GM23338 (cell line): ENCODE results near the gene RELL1. TPM values are rescaled to one million over a fixed set of nuclear protein-coding genes. Genes with fewer than 3 reads are reported as not detected.

ENCODE experiments used
- ATAC-seq: fragments of 200-7000 bp; cut with Tn5 transposase; 3 replicates; pipeline ENCODE4 v1.9.1; 2020
- DNase-seq: peaks from one replicate; pipeline ENCODE4 v3.0.0-alpha.2; 2015; ENCODE audit warnings: low spot score
- H2AFZ ChIP-seq: fragments of 200-600 bp; sonication (generic); 2 replicates; pipeline ENCODE4 v1.8.0; 2016; ENCODE audit warnings: antibody characterized with exemption, mild to moderate bottlenecking, moderate library complexity
- H3F3A ChIP-seq: fragments of 200-600 bp; sonication (generic); replicated peaks from 2 replicates; pipeline ENCODE4 v1.8.0; 2017; ENCODE audit warnings: antibody characterized with exemption, mixed run types, low read depth
- H3K27ac ChIP-seq: fragments of 200-600 bp; sonication (generic); 2 replicates; pipeline ENCODE4 v1.6.1; 2016; ENCODE audit warnings: low read depth
- H3K27me3 ChIP-seq: fragments of 200-600 bp; sonication (generic); 2 replicates; pipeline ENCODE4 v1.8.0; 2016; ENCODE audit warnings: mild to moderate bottlenecking, mixed run types, moderate library complexity; ENCODE audit not compliant: insufficient read depth
- H3K36me3 ChIP-seq: fragments of 200-600 bp; sonication (generic); 2 replicates; pipeline ENCODE4 v1.8.0; 2016; ENCODE audit warnings: mild to moderate bottlenecking; ENCODE audit not compliant: insufficient read depth
- H3K4me1 ChIP-seq: fragments of 200-600 bp; sonication (generic); 2 replicates; pipeline ENCODE4 v1.8.0; 2016; ENCODE audit warnings: mild to moderate bottlenecking, moderate library complexity; ENCODE audit not compliant: insufficient read depth
- H3K4me2 ChIP-seq: fragments of 200-600 bp; sonication (generic); 2 replicates; pipeline ENCODE4 v1.7.1; 2017; ENCODE audit warnings: mixed run types
- H3K4me3 ChIP-seq: fragments of 200-600 bp; sonication (generic); 2 replicates; pipeline ENCODE4 v1.6.1; 2016; ENCODE audit warnings: mixed run types
- H3K79me2 ChIP-seq: fragments of 200-600 bp; sonication (generic); replicated peaks from 2 replicates; pipeline ENCODE4 v1.8.0; 2017; ENCODE audit warnings: mild to moderate bottlenecking; ENCODE audit not compliant: insufficient read depth
- H3K9me2 ChIP-seq: fragments of 200-600 bp; sonication (generic); 2 replicates; pipeline ENCODE4 v1.8.0; 2017; ENCODE audit not compliant: insufficient read depth
- H4K20me1 ChIP-seq: fragments of 200-600 bp; sonication (generic); replicated peaks from 2 replicates; pipeline ENCODE4 v1.8.0; 2017; ENCODE audit warnings: mild to moderate bottlenecking; ENCODE audit not compliant: insufficient read depth
- H3K27ac Mint-ChIP-seq: 2 replicates; pipeline ENCODE4 v1.8.0; 2020; ENCODE audit warnings: inconsistent platforms, mild to moderate bottlenecking, moderate library complexity, mixed read lengths
- H3K27me3 Mint-ChIP-seq: 3 replicates; pipeline ENCODE4 v1.8.0; 2022; ENCODE audit warnings: low read depth, mild to moderate bottlenecking, moderate library complexity, mixed read lengths, inconsistent platforms; ENCODE audit not compliant: insufficient read depth, poor library complexity
- H3K36me3 Mint-ChIP-seq: 3 replicates; pipeline ENCODE4 v1.8.0; 2021; ENCODE audit warnings: low read depth, mild to moderate bottlenecking, inconsistent platforms, moderate library complexity, mixed read lengths
- H3K4me1 Mint-ChIP-seq: 3 replicates; pipeline ENCODE4 v1.8.0; 2020; ENCODE audit warnings: mild to moderate bottlenecking, inconsistent platforms, mixed read lengths
- H3K4me3 Mint-ChIP-seq: 3 replicates; pipeline ENCODE4 v1.8.0; 2021; ENCODE audit warnings: moderate library complexity, mild to moderate bottlenecking, inconsistent platforms, mixed read lengths
- H3K9me3 Mint-ChIP-seq: 3 replicates; pipeline ENCODE4 v1.8.0; 2020; ENCODE audit warnings: moderate library complexity, mild to moderate bottlenecking, inconsistent platforms, mixed read lengths
- ETS1 ChIP-seq: IDR thresholded peaks from 2 replicates; pipeline ENCODE4 v1.6.1; 2016; ENCODE audit warnings: antibody characterized with exemption
- JUNB ChIP-seq: IDR thresholded peaks from one replicate; pipeline ENCODE4 v1.6.1; 2016; ENCODE audit warnings: antibody characterized with exemption; ENCODE audit not compliant: unreplicated experiment
- POLR2AphosphoS5 ChIP-seq: IDR thresholded peaks from 2 replicates; pipeline ENCODE4 v1.6.1; 2016; ENCODE audit warnings: antibody characterized with exemption, low read depth
- STAT1 ChIP-seq: IDR thresholded peaks from one replicate; pipeline ENCODE4 v1.6.1; 2016; ENCODE audit warnings: antibody characterized with exemption; ENCODE audit not compliant: unreplicated experiment
- ZNF114 ChIP-seq: fragments of 250-450 bp; sonication (Bioruptor Pico); IDR thresholded peaks from 2 replicates; pipeline ENCODE4 v1.5.0; 2020; ENCODE audit warnings: mild to moderate bottlenecking, moderate library complexity
- polyA plus RNA-seq: library from polyadenylated mRNA; unstranded; fragments of >200 nt; fragmentation: Nextera tagmentation; extraction: Ambion mirVana; gene quantifications from 2 replicates; pipeline ENCODE4 v1.2.1, GENCODE V29; 2016
- total RNA-seq: library from RNA; depleted of rRNA; stranded (reverse); fragments of >200 nt; shearing (Covaris generic); gene quantifications from 2 replicates; pipeline ENCODE4 v1.2.3, GENCODE V29; 2014

Gene RELL1
- total and polyA plus RNA-seq, 2 experiments from 2014 or later: 2.8 to 28.5 TPM

DNA sequence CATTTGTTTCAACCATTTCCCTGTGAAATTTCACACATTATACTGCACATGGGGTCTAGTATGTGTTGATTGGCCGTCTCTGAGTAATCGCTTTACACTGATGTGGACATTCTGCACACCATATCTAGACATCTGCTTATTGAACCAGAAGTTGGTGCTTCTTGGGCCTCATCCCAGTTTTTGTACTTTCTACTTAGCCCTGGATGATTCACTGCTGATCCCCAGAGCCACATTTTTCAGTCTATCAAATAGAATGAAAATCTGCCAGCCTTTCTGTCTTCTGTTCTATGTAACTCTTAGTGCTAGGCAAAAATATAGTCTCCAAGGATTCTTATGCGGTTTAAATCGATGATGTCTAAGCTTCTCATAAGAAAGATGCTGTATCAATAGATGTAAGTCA, 40.5 kb upstream of the RELL1 start:
- no peaks in the 10 kb centered on the region; the same call in 1 of the 3 replicates for H3K9me3 Mint-ChIP-seq
- TF ChIP-seq ZNF114 (no peak), JUNB (no peak), POLR2AphosphoS5 (no peak)
- ATAC-seq (no peak), DNase-seq (no peak)
- no peak overlapping the region for H3K27ac Mint-ChIP-seq
- H3K27me3 ChIP-seq: no peaks in the 10 kb centered on the region
- no peak overlapping the region for H3K4me3 Mint-ChIP-seq
- H3K36me3 ChIP-seq: no peaks in the 10 kb centered on the region
- no peaks in the 10 kb centered on the region for H3K79me2 ChIP-seq
- H3K4me3 ChIP-seq: no peak overlapping the region
- H3K4me2 ChIP-seq: no peak overlapping the region
- peaks cover 7% of the 10 kb centered on the region for H3K27me3 Mint-ChIP-seq
- H3K27ac ChIP-seq: no peak overlapping the region
- peaks cover 19% of the 10 kb centered on the region for H3K4me1 Mint-ChIP-seq
- H3F3A ChIP-seq: no peaks in the 10 kb centered on the region
- H3K36me3 Mint-ChIP-seq: peaks cover 8% of the 10 kb centered on the region; the same call in 2 of the 3 replicates
- H3K4me1 ChIP-seq: peaks cover 16% of the 10 kb centered on the region
- no peak overlapping the region for H2AFZ ChIP-seq
- no peaks in the 10 kb centered on the region for H3K9me2 ChIP-seq
- no peaks in the 10 kb centered on the region for H4K20me1 ChIP-seq

DNA sequence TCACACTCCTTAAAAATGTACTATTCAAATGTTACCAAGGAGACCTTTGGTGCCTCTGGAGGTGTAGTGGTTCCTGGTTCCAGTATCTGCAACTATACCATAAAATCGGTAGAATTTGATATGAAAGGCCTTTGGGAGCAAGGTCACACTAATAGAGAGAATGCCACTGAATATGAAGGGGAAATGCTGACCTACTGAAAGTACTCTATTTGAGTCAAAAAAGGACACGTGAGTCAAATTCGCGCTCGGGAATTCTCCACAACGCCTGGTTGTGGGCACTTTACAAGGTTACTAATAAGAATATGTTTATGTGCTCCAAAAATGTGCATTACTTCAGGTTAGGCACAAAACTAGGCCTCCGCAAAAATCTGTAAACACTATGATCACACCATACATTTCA, 39.5 kb upstream of the RELL1 start:
- H3K4me3 Mint-ChIP-seq: no peak overlapping the region
- H3K36me3 ChIP-seq: no peaks in the 10 kb centered on the region
- no peak overlapping the region for H2AFZ ChIP-seq
- H3K4me2 ChIP-seq: no peak overlapping the region
- ATAC-seq (no peak), DNase-seq (no peak)
- peaks cover 7% of the 10 kb centered on the region for H3K27me3 Mint-ChIP-seq
- no peak overlapping the region for H3K27ac ChIP-seq
- peaks cover 14% of the 10 kb centered on the region for H3K4me1 ChIP-seq
- no peaks in the 10 kb centered on the region; the same call in 2 of the 3 replicates for H3K36me3 Mint-ChIP-seq
- peaks cover 15% of the 10 kb centered on the region for H3K4me1 Mint-ChIP-seq
- no peaks in the 10 kb centered on the region for H3K79me2 ChIP-seq
- H4K20me1 ChIP-seq: no peaks in the 10 kb centered on the region
- H3K9me3 Mint-ChIP-seq: no peaks in the 10 kb centered on the region
- no peak overlapping the region for H3K4me3 ChIP-seq
- no peaks in the 10 kb centered on the region for H3K27me3 ChIP-seq
- H3F3A ChIP-seq: no peaks in the 10 kb centered on the region
- H3K9me2 ChIP-seq: no peaks in the 10 kb centered on the region
- no peak overlapping the region for H3K27ac Mint-ChIP-seq
- TF ChIP-seq STAT1: no peak

DNA sequence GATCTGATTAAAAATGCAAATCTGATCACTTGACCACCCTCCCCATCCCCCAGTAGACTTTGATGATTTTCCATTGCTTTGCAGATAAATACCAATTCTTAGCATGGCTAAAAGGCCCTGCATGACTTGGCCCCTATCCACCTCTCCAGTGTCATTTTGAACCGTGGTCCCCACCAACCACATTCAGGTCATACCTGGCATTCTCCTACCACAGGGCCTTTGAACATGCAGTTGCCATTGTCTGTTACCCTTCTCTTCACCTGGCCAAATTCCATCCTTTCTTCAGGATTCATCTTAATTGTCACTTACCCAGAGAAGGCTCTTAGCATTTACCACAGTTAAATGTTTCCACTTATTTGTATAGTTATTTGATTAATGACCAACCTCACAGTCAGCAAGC, 36.9 kb upstream of the RELL1 start:
- H3K4me1 Mint-ChIP-seq: peaks cover 5% of the 10 kb centered on the region; the same call in 1 of the 3 replicates
- Histone ChIP-seq H3K9me2 (no peaks in the 10 kb centered on the region), H3K79me2 (no peaks in the 10 kb centered on the region), H4K20me1 (no peaks in the 10 kb centered on the region), H3K27me3 (no peaks in the 10 kb centered on the region), H2AFZ (no peak overlapping the region), H3F3A (no peaks in the 10 kb centered on the region), H3K4me2 (no peak overlapping the region), H3K27ac (no peak overlapping the region), H3K4me1 (no peaks in the 10 kb centered on the region), H3K36me3 (no peaks in the 10 kb centered on the region), H3K4me3 (no peak overlapping the region)
- no peak overlapping the region for H3K27ac Mint-ChIP-seq
- TF ChIP-seq ETS1: no peak
- TF ChIP-seq JUNB: no peak
- H3K36me3 Mint-ChIP-seq: no peaks in the 10 kb centered on the region
- no peaks in the 10 kb centered on the region for H3K9me3 Mint-ChIP-seq
- no peak overlapping the region for H3K4me3 Mint-ChIP-seq
- DNase-seq: no peak
- ATAC-seq: no peak
- H3K27me3 Mint-ChIP-seq: peaks cover 5% of the 10 kb centered on the region
